Activated CD8-positive, alpha-beta T cell treated with anti-CD3 and anti-CD28 coated beads for 36 hours (primary cell): Measurements from ENCODE around the gene SNX14. TPM values are rescaled to one million over a fixed set of nuclear protein-coding genes. Genes with fewer than 3 reads are reported as not detected.

ENCODE experiments used
- ATAC-seq: fragments of 200-7000 bp; cut with Tn5 transposase; one replicate; pipeline ENCODE4 v1.10.0; 2021; ENCODE audit warnings: mild to moderate bottlenecking, moderate library complexity
- CTCF ChIA-PET: fragments of 350-600 bp; sonication (Branson Sonifier 250); formaldehyde crosslinking; loops from one replicate; lab custom pipeline; 2021; ENCODE audit warnings: antibody characterized with exemption; lab: Charles Lee
- POLR2A ChIA-PET: fragments of 350-600 bp; sonication (Branson Sonifier 250); formaldehyde crosslinking; loops from one replicate; lab custom pipeline; 2021; ENCODE audit warnings: antibody characterized with exemption; lab: Charles Lee
- DNase-seq: peaks from one replicate; pipeline ENCODE4 v3.0.0-alpha.2; 2020
- H3K27ac Mint-ChIP-seq: one replicate; pipeline ENCODE4 v1.8.0; 2021; ENCODE audit warnings: mild to moderate bottlenecking, mixed read lengths
- H3K27me3 Mint-ChIP-seq: one replicate; pipeline ENCODE4 v1.8.0; 2021; ENCODE audit warnings: mixed read lengths
- H3K36me3 Mint-ChIP-seq: one replicate; pipeline ENCODE4 v1.8.0; 2021; ENCODE audit warnings: low read depth, mixed read lengths
- H3K4me1 Mint-ChIP-seq: one replicate; pipeline ENCODE4 v1.8.0; 2021; ENCODE audit warnings: low read depth, mixed read lengths
- H3K4me3 Mint-ChIP-seq: one replicate; pipeline ENCODE4 v1.8.0; 2021; ENCODE audit warnings: mild to moderate bottlenecking, moderate library complexity, mixed read lengths
- H3K9me3 Mint-ChIP-seq: one replicate; pipeline ENCODE4 v1.8.0; 2021; ENCODE audit warnings: mixed read lengths
- CTCF ChIP-seq: fragments of 200-600 bp; IDR thresholded peaks from one replicate; pipeline ENCODE4 v1.8.0; 2022; ENCODE audit warnings: antibody characterized with exemption, mild to moderate bottlenecking
- intact Hi-C: fragments of 100-400 bp; cut with micrococcal nuclease; formaldehyde crosslinking; loops from one replicate; pipeline ENCODE4 v1.10.0; 2022
- total RNA-seq, 2 experiments: library from RNA; stranded (reverse); gene quantifications; one replicate each; pipeline ENCODE4 v1.2.3, GENCODE V29; 2021

SNX14 gene
- total RNA-seq, 2 experiments from 2014 or later, result 53.9 to 54.1 TPM

GRCh38 chr6:85484948-85485347, 108.7 kb downstream of the SNX14 start:
- no peak overlapping the region for H3K27ac Mint-ChIP-seq
- peaks cover 17% of the 10 kb centered on the region for H3K4me1 Mint-ChIP-seq
- no peaks in the 10 kb centered on the region for H3K36me3 Mint-ChIP-seq
- ChIA-PET POLR2A (interaction anchor here (1.1 kb wide), 1 partner anchor 8 kb away, joined by 3 read pairs; no protein-coding TSS in a partner anchor), CTCF (interaction anchor here (2.7 to 17.9 kb wide), 8 partner anchors 9 to 157 kb away, joined by 14 to 364 read pairs (median 51); partner anchors contain the start of gene NT5E)
- no peaks in the 10 kb centered on the region for H3K27me3 Mint-ChIP-seq
- ATAC-seq, result no peak
- H3K9me3 Mint-ChIP-seq, result no peaks in the 10 kb centered on the region
- TF ChIP-seq CTCF, result no peak
- DNase-seq, result no peak
- no peak overlapping the region for H3K4me3 Mint-ChIP-seq
- intact Hi-C loops, result no loop called here

GRCh38 chr6:85483846-85484245, 109.8 kb downstream of the SNX14 start:
- Mint-ChIP-seq H3K9me3 (no peaks in the 10 kb centered on the region), H3K4me3 (no peak overlapping the region), H3K4me1 (peaks cover 17% of the 10 kb centered on the region), H3K36me3 (no peaks in the 10 kb centered on the region), H3K27ac (no peak overlapping the region), H3K27me3 (no peaks in the 10 kb centered on the region)
- DNase-seq (no peak), ATAC-seq (no peak)
- POLR2A ChIA-PET, result interaction anchor here (1.9 kb wide), 1 partner anchor 123 kb away, joined by 9 read pairs; no protein-coding TSS in a partner anchor
- intact Hi-C loops, result loop anchor here (1.0 kb wide), 1 partner anchor 129 kb away; no protein-coding TSS in a partner anchor
- CTCF ChIA-PET, result interaction anchor here (0.7 to 17.9 kb wide), 23 partner anchors 10 to 161 kb away, joined by 3 to 364 read pairs (median 13); partner anchors contain the start of gene NT5E
- no peak for TF ChIP-seq CTCF

- ATAC-seq (peak; percentile 96), DNase-seq (peak; percentile 91)
- peak; percentile 99 for TF ChIP-seq CTCF
- intact Hi-C loops, result loop anchor here (1.0 kb wide), 1 partner anchor 128 kb away; no protein-coding TSS in a partner anchor
- H3K9me3 Mint-ChIP-seq, result no peaks in the 10 kb centered on the region
- H3K4me3 Mint-ChIP-seq, result no peak overlapping the region
- peak overlapping the region; percentile 36 for H3K27ac Mint-ChIP-seq
- H3K4me1 Mint-ChIP-seq, result peaks cover 17% of the 10 kb centered on the region
- H3K27me3 Mint-ChIP-seq, result no peaks in the 10 kb centered on the region
- POLR2A ChIA-PET, result interaction anchor here (0.7 to 1.9 kb wide), 5 partner anchors 31 to 131 kb away, joined by 3 to 9 read pairs (median 3); partner anchors contain the start of gene NT5E
- CTCF ChIA-PET, result interaction anchor here (0.7 to 17.9 kb wide), 57 partner anchors 10 to 246 kb away, joined by 3 to 364 read pairs (median 5); partner anchors contain the start of genes NT5E and SNX14
- no peaks in the 10 kb centered on the region for H3K36me3 Mint-ChIP-seq
These were observed 110.6 kb downstream of the SNX14 start for GRCh38 chr6:85482905-85483700.

- H3K4me3 Mint-ChIP-seq, result no peak overlapping the region
- peak overlapping the region; percentile 36 for H3K27ac Mint-ChIP-seq
- DNase-seq (no peak), ATAC-seq (no peak)
- H3K27me3 Mint-ChIP-seq, result no peaks in the 10 kb centered on the region
- CTCF ChIA-PET, result interaction anchor here (0.7 to 17.9 kb wide), 56 partner anchors 9 to 246 kb away, joined by 3 to 364 read pairs (median 6); partner anchors contain the start of genes NT5E and SNX14
- POLR2A ChIA-PET, result interaction anchor here (0.7 to 1.9 kb wide), 5 partner anchors 31 to 130 kb away, joined by 3 to 9 read pairs (median 3); partner anchors contain the start of gene NT5E
- H3K9me3 Mint-ChIP-seq, result no peaks in the 10 kb centered on the region
- intact Hi-C loops, result no loop called here
- H3K4me1 Mint-ChIP-seq, result peaks cover 20% of the 10 kb centered on the region
- no peak for TF ChIP-seq CTCF
- H3K36me3 Mint-ChIP-seq, result no peaks in the 10 kb centered on the region
These were observed 111.3 kb downstream of the SNX14 start for GRCh38 chr6:85482206-85482904.
